ENCODE data around the gene HMCES. TPM values are rescaled to one million over a fixed set of nuclear protein-coding genes. Genes with fewer than 3 reads are reported as not detected.

The HMCES gene
- polyA plus RNA-seq, 1 experiment: 27.2 TPM

GRCh38 chr3:129286081-129286480 is 7.4 kb downstream of the HMCES start:
- TF ChIP-seq CTCF (IDR thresholded peaks at IDR 0.05; ENCODE audit: insufficient read depth, low read depth, low read length): no peak
- Histone ChIP-seq H3K4me3 (ENCODE audit: low read depth, low read length) (no peak overlapping the region), H3K27me3 (ENCODE audit: control insufficient read depth, insufficient read depth, low read length) (no peaks in the 10 kb centered on the region), H3K36me3 (ENCODE audit: control insufficient read depth, insufficient read depth, low read length) (peaks cover 2% of the 10 kb centered on the region)
- no peak for DNase-seq (ENCODE audit: low read depth)
- ChIA-PET CTCF (no interaction called here), POLR2A (no interaction called here)

- DNase-seq (ENCODE audit: low read depth): no peak
- POLR2A ChIA-PET: interaction anchor here (1.0 kb wide), 1 partner anchor 28 kb away, joined by 3 read pairs; a partner anchor contains a TSS
Measured at GRCh38 chr3:129288446-129288845, 9.8 kb downstream of the HMCES start.

GRCh38 chr3:129289201-129289921 is 10.7 kb downstream of the HMCES start:
- POLR2A ChIA-PET: interaction anchor here (0.7 to 1.0 kb wide), 2 partner anchors 27 to 43 kb away, joined by 3 read pairs; a partner anchor contains a TSS
- H3K27me3 ChIP-seq (ENCODE audit: control insufficient read depth, insufficient read depth, low read length): no peaks in the 10 kb centered on the region
- H3K36me3 ChIP-seq (ENCODE audit: control insufficient read depth, insufficient read depth, low read length): peaks cover 2% of the 10 kb centered on the region
- H3K4me3 ChIP-seq (ENCODE audit: low read depth, low read length): no peak overlapping the region
- DNase-seq (ENCODE audit: low read depth): no peak
- CTCF ChIA-PET: interaction anchor here (1.3 to 1.5 kb wide), 3 partner anchors 13 to 236 kb away, joined by 4 to 6 read pairs (median 4); a partner anchor contains a TSS
- TF ChIP-seq CTCF (IDR thresholded peaks at IDR 0.05; ENCODE audit: insufficient read depth, low read depth, low read length): no peak

More at GRCh38 chr3:129288446-129288845, 9.8 kb downstream of the HMCES start:
- peaks cover 2% of the 10 kb centered on the region for H3K36me3 ChIP-seq (ENCODE audit: control insufficient read depth, insufficient read depth, low read length)
- CTCF ChIA-PET: interaction anchor here (0.6 to 1.5 kb wide), 5 partner anchors 14 to 235 kb away, joined by 3 to 6 read pairs (median 4); a partner anchor contains a TSS
- H3K4me3 ChIP-seq (ENCODE audit: low read depth, low read length): no peak overlapping the region
- no peak for TF ChIP-seq CTCF (IDR thresholded peaks at IDR 0.05; ENCODE audit: insufficient read depth, low read depth, low read length)
- H3K27me3 ChIP-seq (ENCODE audit: control insufficient read depth, insufficient read depth, low read length): no peaks in the 10 kb centered on the region

GRCh38 chr3:129291236-129291886 is 12.7 kb downstream of the HMCES start:
- POLR2A ChIA-PET: no interaction called here
- H3K36me3 ChIP-seq (ENCODE audit: control insufficient read depth, insufficient read depth, low read length): peaks cover 4% of the 10 kb centered on the region
- TF ChIP-seq CTCF (IDR thresholded peaks at IDR 0.05; ENCODE audit: insufficient read depth, low read depth, low read length): no peak
- CTCF ChIA-PET: interaction anchor here (1.3 kb wide), 1 partner anchor 21 kb away, joined by 3 read pairs; no protein-coding TSS in a partner anchor
- H3K27me3 ChIP-seq (ENCODE audit: control insufficient read depth, insufficient read depth, low read length): no peaks in the 10 kb centered on the region
- H3K4me3 ChIP-seq (ENCODE audit: low read depth, low read length): no peak overlapping the region
- DNase-seq (ENCODE audit: low read depth): no peak

- CTCF ChIA-PET: no interaction called here
- Histone ChIP-seq H3K27me3 (ENCODE audit: control insufficient read depth, insufficient read depth, low read length) (no peaks in the 10 kb centered on the region), H3K4me3 (ENCODE audit: low read depth, low read length) (no peak overlapping the region), H3K36me3 (ENCODE audit: control insufficient read depth, insufficient read depth, low read length) (peaks cover 6% of the 10 kb centered on the region)
- TF ChIP-seq CTCF (IDR thresholded peaks at IDR 0.05; ENCODE audit: insufficient read depth, low read depth, low read length): no peak
- DNase-seq (ENCODE audit: low read depth): no peak
- POLR2A ChIA-PET: interaction anchor here (0.7 kb wide), 1 partner anchor 35 kb away, joined by 6 read pairs; no protein-coding TSS in a partner anchor
Measured at GRCh38 chr3:129295286-129295685, 16.6 kb downstream of the HMCES start.

Data from BJ (cell line).